Cardiac muscle cell (in vitro differentiated cells and primary cell): ENCODE measurements around the gene LY6G6C. TPM values are rescaled to one million over a fixed set of nuclear protein-coding genes. Genes with fewer than 3 reads are reported as not detected.

Source experiments
- DNase-seq, 2 donors: peaks; one replicate each; pipeline versions ENCODE4 v3.0.0 to v3.0.0-alpha.2; 2010 to 2017; ENCODE audit warnings: low read depth in 1 of 2, low spot score in 1 of 2
- H3K27ac ChIP-seq: fragments of 200-600 bp; sonication (generic); 2 replicates; pipeline ENCODE4 v1.5.1; 2016
- H3K27me3 ChIP-seq: fragments of 200-600 bp; sonication (generic); 2 replicates; pipeline ENCODE4 v1.6.0; 2016; ENCODE audit warnings: control low read depth
- H3K36me3 ChIP-seq: fragments of 200-600 bp; sonication (generic); 2 replicates; pipeline ENCODE4 v1.5.1; 2016; ENCODE audit warnings: control low read depth
- H3K4me1 ChIP-seq: fragments of 200-600 bp; sonication (generic); 2 replicates; pipeline ENCODE4 v1.8.1; 2017; ENCODE audit warnings: low read depth, mild to moderate bottlenecking, mixed run types
- H3K4me3 ChIP-seq: fragments of 200-600 bp; sonication (generic); 2 replicates; pipeline ENCODE4 v1.5.1; 2016; ENCODE audit warnings: mild to moderate bottlenecking
- H3K9me3 ChIP-seq: fragments of 200-600 bp; sonication (generic); 2 replicates; pipeline ENCODE4 v1.5.1; 2017; ENCODE audit warnings: low read depth, mild to moderate bottlenecking, control low read depth
- CTCF ChIP-seq: IDR thresholded peaks from 2 replicates; pipeline ENCODE4 v1.5.1; 2012; ENCODE audit warnings: low read depth, mild to moderate bottlenecking, low read length
- polyA plus RNA-seq: library from polyadenylated mRNA; unstranded; fragments of >200 nt; fragmentation: Nextera tagmentation; extraction: Ambion mirVana; gene quantifications from 2 replicates; pipeline ENCODE4 v1.2.1, GENCODE V29; 2016
- total RNA-seq: library from RNA; depleted of rRNA; stranded (reverse); fragments of >200 nt; gene quantifications from 2 replicates; pipeline ENCODE4 v1.2.3, GENCODE V29; 2016

LY6G6C gene
- total and polyA plus RNA-seq, 2 experiments from 2014 or later: not detected

GRCh38 chr6:31676322-31676903 is 45.1 kb downstream of the LY6G6C start:
- H3K27me3 ChIP-seq: peaks cover under 1% of the 10 kb centered on the region
- no peak overlapping the region for H3K4me3 ChIP-seq
- no peak for DNase-seq
- peaks cover 10% of the 10 kb centered on the region for H3K36me3 ChIP-seq
- TF ChIP-seq CTCF: no peak
- H3K4me1 ChIP-seq: peaks cover under 1% of the 10 kb centered on the region
- H3K9me3 ChIP-seq: no peaks in the 10 kb centered on the region
- no peak overlapping the region for H3K27ac ChIP-seq

- Histone ChIP-seq H3K36me3 (peaks cover 54% of the 10 kb centered on the region), H3K27ac (no peak within 1 kb of the TSS), H3K27me3 (no peaks in the 10 kb centered on the region), H3K9me3 (no peaks in the 10 kb centered on the region), H3K4me3 (no peak within 1 kb of the TSS), H3K4me1 (no peaks in the 10 kb centered on the region)
- no peak for DNase-seq
- TF ChIP-seq CTCF: no peak
These were observed 51.9 kb downstream of the LY6G6C start, which contains the start of gene LY6G5B for GRCh38 chr6:31669676-31670075. TSS of gene LY6G5B (plus strand) at chr6:31669976. CDS start at chr6:31670951, 975 bp downstream.

Other genes with a start within 250 kb of the LY6G6C start
Only the 30 nearest of the 41 such genes appear.
- gene LTA, start 149.5 kb downstream of the LY6G6C start, total RNA-seq: not detected in 2 replicates
- not detected in 2 replicates for gene LTA, start 149.5 kb downstream of the LY6G6C start, polyA plus RNA-seq
- gene TNF, start 146.2 kb downstream of the LY6G6C start, total RNA-seq: not detected in 2 replicates
- 0.14 TPM in 1 of 2 replicates, not detected in the other for gene TNF, start 146.2 kb downstream of the LY6G6C start, polyA plus RNA-seq
- gene LTB, start 139.3 kb downstream of the LY6G6C start, total RNA-seq: 0.70 TPM in 1 of 2 replicates, not detected in the other
- 0.61 and 1.5 TPM in 2 replicates for gene LTB, start 139.3 kb downstream of the LY6G6C start, polyA plus RNA-seq
- 1.7 TPM in 1 of 2 replicates, not detected in the other for gene LST1, start 135.5 kb downstream of the LY6G6C start, total RNA-seq
- 1.6 TPM in 1 of 2 replicates, not detected in the other for gene LST1, start 135.5 kb downstream of the LY6G6C start, polyA plus RNA-seq
- not detected in 2 replicates for gene NCR3, start 128.7 kb downstream of the LY6G6C start, total RNA-seq
- not detected in 2 replicates for gene NCR3, start 128.7 kb downstream of the LY6G6C start, polyA plus RNA-seq
- gene AIF1, start 106.5 kb downstream of the LY6G6C start, total RNA-seq: 1.2 TPM in 1 of 2 replicates, not detected in the other
- 1.4 and 1.6 TPM in 2 replicates for gene AIF1, start 106.5 kb downstream of the LY6G6C start, polyA plus RNA-seq
- 144 and 208 TPM in 2 replicates for gene PRRC2A, start 101.0 kb downstream of the LY6G6C start, total RNA-seq
- 70.2 and 103 TPM in 2 replicates for gene PRRC2A, start 101.0 kb downstream of the LY6G6C start, polyA plus RNA-seq
- 494 and 510 TPM in 2 replicates for gene BAG6, start 69.1 kb downstream of the LY6G6C start, total RNA-seq
- 115 TPM in 2 replicates for gene BAG6, start 69.1 kb downstream of the LY6G6C start, polyA plus RNA-seq
- gene APOM, start 65.9 kb downstream of the LY6G6C start, total RNA-seq: 2.3 and 2.5 TPM in 2 replicates
- gene APOM, start 65.9 kb downstream of the LY6G6C start, polyA plus RNA-seq: 2.5 and 3.5 TPM in 2 replicates
- 24.5 and 27.4 TPM in 2 replicates for gene C6orf47, start 61.0 kb downstream of the LY6G6C start, total RNA-seq
- 22.0 and 29.2 TPM in 2 replicates for gene C6orf47, start 61.0 kb downstream of the LY6G6C start, polyA plus RNA-seq
- 28.8 and 36.2 TPM in 2 replicates for gene GPANK1, start 56.7 kb downstream of the LY6G6C start, total RNA-seq
- gene GPANK1, start 56.7 kb downstream of the LY6G6C start, polyA plus RNA-seq: 27.5 and 37.2 TPM in 2 replicates
- gene CSNK2B, start 55.7 kb downstream of the LY6G6C start, total RNA-seq: 310 and 375 TPM in 2 replicates
- gene CSNK2B, start 55.7 kb downstream of the LY6G6C start, polyA plus RNA-seq: 277 and 280 TPM in 2 replicates
- 3.9 and 6.8 TPM in 2 replicates for gene LY6G5B, start 51.8 kb downstream of the LY6G6C start, total RNA-seq
- gene LY6G5B, start 51.8 kb downstream of the LY6G6C start, polyA plus RNA-seq: 13.2 and 16.5 TPM in 2 replicates
- 0.54 and 1.2 TPM in 2 replicates for gene LY6G5C, start 40.7 kb downstream of the LY6G6C start, total RNA-seq
- gene LY6G5C, start 40.7 kb downstream of the LY6G6C start, polyA plus RNA-seq: 5.0 and 9.0 TPM in 2 replicates
- 48.0 and 66.3 TPM in 2 replicates for gene ABHD16A, start 18.4 kb downstream of the LY6G6C start, total RNA-seq
- 61.5 and 65.1 TPM in 2 replicates for gene ABHD16A, start 18.4 kb downstream of the LY6G6C start, polyA plus RNA-seq
- gene LY6G6F, start 14.9 kb downstream of the LY6G6C start, total RNA-seq: not detected in 2 replicates
- not detected in 2 replicates for gene LY6G6F, start 14.9 kb downstream of the LY6G6C start, polyA plus RNA-seq
- not detected in 2 replicates for gene LY6G6D, start 6.4 kb downstream of the LY6G6C start, total RNA-seq
- gene LY6G6D, start 6.4 kb downstream of the LY6G6C start, polyA plus RNA-seq: not detected in 2 replicates
- not detected in 2 replicates for gene MPIG6B, start 1.6 kb upstream of the LY6G6C start, total RNA-seq
- not detected in 2 replicates for gene MPIG6B, start 1.6 kb upstream of the LY6G6C start, polyA plus RNA-seq
- 134 and 138 TPM in 2 replicates for gene DDAH2, start 7.6 kb upstream of the LY6G6C start, total RNA-seq
- gene DDAH2, start 7.6 kb upstream of the LY6G6C start, polyA plus RNA-seq: 154 and 170 TPM in 2 replicates
- gene CLIC1, start 14.8 kb upstream of the LY6G6C start, total RNA-seq: 226 and 274 TPM in 2 replicates
- 318 and 326 TPM in 2 replicates for gene CLIC1, start 14.8 kb upstream of the LY6G6C start, polyA plus RNA-seq
- 6.6 and 39.4 TPM in 2 replicates for gene MSH5, start 18.3 kb upstream of the LY6G6C start, total RNA-seq
- 7.4 and 16.4 TPM in 2 replicates for gene MSH5, start 18.3 kb upstream of the LY6G6C start, polyA plus RNA-seq
- gene SAPCD1, start 40.9 kb upstream of the LY6G6C start, total RNA-seq: 3.9 and 11.6 TPM in 2 replicates
- gene SAPCD1, start 40.9 kb upstream of the LY6G6C start, polyA plus RNA-seq: 2.1 and 4.2 TPM in 2 replicates
- 16.1 and 24.7 TPM in 2 replicates for gene VWA7, start 55.6 kb upstream of the LY6G6C start, total RNA-seq
- gene VWA7, start 55.6 kb upstream of the LY6G6C start, polyA plus RNA-seq: 9.9 and 12.3 TPM in 2 replicates
- gene VARS1, start 74.0 kb upstream of the LY6G6C start, total RNA-seq: 46.3 and 49.7 TPM in 2 replicates
- gene VARS1, start 74.0 kb upstream of the LY6G6C start, polyA plus RNA-seq: 51.5 and 63.9 TPM in 2 replicates
- 58.9 and 64.2 TPM in 2 replicates for gene LSM2, start 85.2 kb upstream of the LY6G6C start, total RNA-seq
- gene LSM2, start 85.2 kb upstream of the LY6G6C start, polyA plus RNA-seq: 76.8 and 88.6 TPM in 2 replicates
- 1.6 and 3.1 TPM in 2 replicates for gene HSPA1L, start 93.5 kb upstream of the LY6G6C start, total RNA-seq
- gene HSPA1L, start 93.5 kb upstream of the LY6G6C start, polyA plus RNA-seq: 4.5 and 5.2 TPM in 2 replicates
- gene HSPA1A, start 93.8 kb upstream of the LY6G6C start, total RNA-seq: 122 and 167 TPM in 2 replicates
- gene HSPA1A, start 93.8 kb upstream of the LY6G6C start, polyA plus RNA-seq: 51.2 and 92.3 TPM in 2 replicates
- 184 and 226 TPM in 2 replicates for gene HSPA1B, start 106.0 kb upstream of the LY6G6C start, total RNA-seq
- gene HSPA1B, start 106.0 kb upstream of the LY6G6C start, polyA plus RNA-seq: 88.0 and 88.8 TPM in 2 replicates
- 26.6 and 34.9 TPM in 2 replicates for gene NEU1, start 141.1 kb upstream of the LY6G6C start, total RNA-seq
- gene NEU1, start 141.1 kb upstream of the LY6G6C start, polyA plus RNA-seq: 27.3 and 27.6 TPM in 2 replicates
- gene SLC44A4, start 157.3 kb upstream of the LY6G6C start, total RNA-seq: not detected in 2 replicates
- gene SLC44A4, start 157.3 kb upstream of the LY6G6C start, polyA plus RNA-seq: 0.60 TPM in 1 of 2 replicates, not detected in the other